GM18519 (cell line): ENCODE results near the gene ZNF398.
A peak's percentile ranks its signal among the peaks of the same experiment; 100 is the strongest.

Source experiments
- ATAC-seq: cut with Tn5 transposase; IDR thresholded peaks from one replicate; pipeline ENCODE4 v1.9.1; 2021; ENCODE audit warnings: mild to moderate bottlenecking, moderate library complexity; ENCODE audit not compliant: unreplicated experiment, low FRiP score

The ZNF398 gene

GRCh38 chr7:149147752-149148653 is 750 bp downstream of the ZNF398 start:
- ATAC-seq, result peak; percentile 27

- ATAC-seq, result no peak
Observed at GRCh38 chr7:149150981-149151380, 3.7 kb downstream of the ZNF398 start.

GRCh38 chr7:149153346-149153745 is 6.1 kb downstream of the ZNF398 start:
- no peak for ATAC-seq

GRCh38 chr7:149154056-149154455 is 6.8 kb downstream of the ZNF398 start:
- no peak for ATAC-seq

GRCh38 chr7:149156898-149157297 is 9.6 kb downstream of the ZNF398 start:
- no peak for ATAC-seq

GRCh38 chr7:149161241-149161848 is 14.1 kb downstream of the ZNF398 start:
- ATAC-seq, result no peak

GRCh38 chr7:149166142-149166541 is 18.9 kb downstream of the ZNF398 start:
- no peak for ATAC-seq

- ATAC-seq, result no peak
Observed at GRCh38 chr7:149166630-149167352, 19.5 kb downstream of the ZNF398 start.

- no peak for ATAC-seq
Observed at GRCh38 chr7:149171892-149172533, 24.8 kb downstream of the ZNF398 start.

- no peak for ATAC-seq
Observed at GRCh38 chr7:149172534-149172920, 25.3 kb downstream of the ZNF398 start.

- ATAC-seq, result no peak
Observed at GRCh38 chr7:149175150-149175549, 27.9 kb downstream of the ZNF398 start.

GRCh38 chr7:149179241-149179640 is 32.0 kb downstream of the ZNF398 start:
- no peak for ATAC-seq

- no peak for ATAC-seq
Observed at GRCh38 chr7:149180722-149181449, 33.6 kb downstream of the ZNF398 start.

- ATAC-seq, result no peak
Observed at GRCh38 chr7:149181450-149181790, 34.2 kb downstream of the ZNF398 start.

- no peak for ATAC-seq
Observed at GRCh38 chr7:149184274-149184673, 37.0 kb downstream of the ZNF398 start.

GRCh38 chr7:149188213-149188612 is 41.0 kb downstream of the ZNF398 start:
- ATAC-seq, result no peak

GRCh38 chr7:149188637-149189259 is 41.5 kb downstream of the ZNF398 start:
- ATAC-seq, result no peak

GRCh38 chr7:149191851-149192250 is 44.6 kb downstream of the ZNF398 start:
- no peak for ATAC-seq

GRCh38 chr7:149194799-149195179 is 47.5 kb downstream of the ZNF398 start:
- no peak for ATAC-seq
